GM12872 (cell line): ENCODE measurements around the gene TF.

Experiments
- TF ChIP-seq, protein P1 (sequence below): IDR thresholded peaks from 3 replicates; pipeline ENCODE4 v1.5.1; 2011; ENCODE audit warnings: low read depth, mild to moderate bottlenecking, low read length, moderate library complexity; ENCODE audit not compliant: insufficient read depth

TF gene

DNA sequence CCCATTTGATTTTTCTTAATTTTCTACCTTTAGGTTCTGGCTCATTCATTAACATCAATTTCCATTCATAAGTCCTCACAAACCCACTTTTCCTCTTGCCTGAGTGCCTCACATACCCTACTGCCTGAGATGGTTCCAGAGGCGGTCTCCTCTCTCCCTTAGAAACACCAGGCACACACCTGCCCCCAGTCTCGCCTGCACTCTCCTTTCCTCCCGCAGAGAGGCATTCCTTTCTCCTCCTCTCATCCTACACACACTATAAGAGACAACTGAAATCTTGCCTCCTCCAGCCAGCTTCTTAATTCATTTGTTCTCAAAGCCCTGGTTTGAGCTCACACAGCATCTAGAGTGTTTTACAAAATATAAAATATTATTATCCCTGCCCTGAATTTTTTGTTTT is 27.5 kb downstream of the TF start:
- TF ChIP-seq, protein P1, sequence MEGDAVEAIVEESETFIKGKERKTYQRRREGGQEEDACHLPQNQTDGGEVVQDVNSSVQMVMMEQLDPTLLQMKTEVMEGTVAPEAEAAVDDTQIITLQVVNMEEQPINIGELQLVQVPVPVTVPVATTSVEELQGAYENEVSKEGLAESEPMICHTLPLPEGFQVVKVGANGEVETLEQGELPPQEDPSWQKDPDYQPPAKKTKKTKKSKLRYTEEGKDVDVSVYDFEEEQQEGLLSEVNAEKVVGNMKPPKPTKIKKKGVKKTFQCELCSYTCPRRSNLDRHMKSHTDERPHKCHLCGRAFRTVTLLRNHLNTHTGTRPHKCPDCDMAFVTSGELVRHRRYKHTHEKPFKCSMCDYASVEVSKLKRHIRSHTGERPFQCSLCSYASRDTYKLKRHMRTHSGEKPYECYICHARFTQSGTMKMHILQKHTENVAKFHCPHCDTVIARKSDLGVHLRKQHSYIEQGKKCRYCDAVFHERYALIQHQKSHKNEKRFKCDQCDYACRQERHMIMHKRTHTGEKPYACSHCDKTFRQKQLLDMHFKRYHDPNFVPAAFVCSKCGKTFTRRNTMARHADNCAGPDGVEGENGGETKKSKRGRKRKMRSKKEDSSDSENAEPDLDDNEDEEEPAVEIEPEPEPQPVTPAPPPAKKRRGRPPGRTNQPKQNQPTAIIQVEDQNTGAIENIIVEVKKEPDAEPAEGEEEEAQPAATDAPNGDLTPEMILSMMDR, result no peak

DNA sequence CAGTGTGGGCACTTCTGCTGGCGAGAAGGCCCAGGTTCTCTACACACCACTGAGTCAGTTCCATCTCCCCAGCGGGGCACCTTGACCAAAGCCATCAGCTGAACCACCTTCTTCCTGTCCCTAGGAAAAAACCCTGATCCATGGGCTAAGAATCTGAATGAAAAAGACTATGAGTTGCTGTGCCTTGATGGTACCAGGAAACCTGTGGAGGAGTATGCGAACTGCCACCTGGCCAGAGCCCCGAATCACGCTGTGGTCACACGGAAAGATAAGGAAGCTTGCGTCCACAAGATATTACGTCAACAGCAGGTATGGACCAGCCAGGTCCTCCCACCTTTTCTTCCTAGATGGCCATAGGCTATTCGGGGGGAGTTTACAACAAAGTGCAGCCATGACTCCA is 29.1 kb downstream of the TF start:
- TF ChIP-seq, protein P1, result no peak

DNA sequence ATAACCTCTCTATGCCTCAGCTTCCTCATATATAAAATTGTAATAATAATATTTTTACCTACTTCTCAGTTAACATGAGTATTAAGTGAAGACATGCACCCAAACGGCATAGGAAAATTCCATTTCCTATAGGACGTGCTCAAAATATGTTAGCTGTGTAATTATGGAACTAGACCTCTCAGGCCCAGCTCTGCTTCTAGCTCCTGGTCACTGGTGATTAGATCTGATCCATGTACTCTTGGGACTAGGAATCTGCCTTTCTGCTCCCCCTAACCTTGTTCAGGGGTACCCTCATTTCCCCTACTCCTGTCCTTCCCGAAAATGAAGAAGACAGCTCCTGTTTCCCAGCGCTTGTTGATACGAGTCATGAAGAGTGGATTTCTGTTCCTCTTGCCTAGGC is 29.6 kb downstream of the TF start:
- TF ChIP-seq, protein P1, result no peak

DNA sequence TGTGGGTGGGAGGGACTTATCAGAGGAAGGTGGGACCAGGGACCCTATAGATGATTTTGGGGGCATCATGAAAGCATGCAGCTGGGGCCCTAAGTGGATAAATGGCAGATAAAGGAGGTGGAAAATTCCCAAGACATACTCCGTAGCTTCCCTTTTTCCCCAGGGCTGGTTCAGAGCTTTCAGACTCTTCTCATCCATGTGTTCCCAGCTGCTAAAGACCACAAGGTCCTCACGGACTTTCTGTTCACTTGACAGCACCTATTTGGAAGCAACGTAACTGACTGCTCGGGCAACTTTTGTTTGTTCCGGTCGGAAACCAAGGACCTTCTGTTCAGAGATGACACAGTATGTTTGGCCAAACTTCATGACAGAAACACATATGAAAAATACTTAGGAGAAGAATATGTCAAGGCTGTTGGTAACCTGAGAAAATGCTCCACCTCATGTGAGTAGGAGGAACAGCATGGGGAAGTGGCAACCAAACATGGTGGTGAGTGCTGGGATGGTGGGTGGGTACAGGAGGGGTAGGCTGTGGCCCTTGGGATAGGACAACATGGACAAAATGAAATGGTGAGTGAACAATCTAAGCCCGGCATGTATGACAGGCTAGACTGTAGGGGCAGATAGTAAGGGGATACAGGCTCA is 30.7 kb downstream of the TF start:
- TF ChIP-seq, protein P1, result 0 out of 3 replicates have a peak, but pooled peaks have one; percentile 7

DNA sequence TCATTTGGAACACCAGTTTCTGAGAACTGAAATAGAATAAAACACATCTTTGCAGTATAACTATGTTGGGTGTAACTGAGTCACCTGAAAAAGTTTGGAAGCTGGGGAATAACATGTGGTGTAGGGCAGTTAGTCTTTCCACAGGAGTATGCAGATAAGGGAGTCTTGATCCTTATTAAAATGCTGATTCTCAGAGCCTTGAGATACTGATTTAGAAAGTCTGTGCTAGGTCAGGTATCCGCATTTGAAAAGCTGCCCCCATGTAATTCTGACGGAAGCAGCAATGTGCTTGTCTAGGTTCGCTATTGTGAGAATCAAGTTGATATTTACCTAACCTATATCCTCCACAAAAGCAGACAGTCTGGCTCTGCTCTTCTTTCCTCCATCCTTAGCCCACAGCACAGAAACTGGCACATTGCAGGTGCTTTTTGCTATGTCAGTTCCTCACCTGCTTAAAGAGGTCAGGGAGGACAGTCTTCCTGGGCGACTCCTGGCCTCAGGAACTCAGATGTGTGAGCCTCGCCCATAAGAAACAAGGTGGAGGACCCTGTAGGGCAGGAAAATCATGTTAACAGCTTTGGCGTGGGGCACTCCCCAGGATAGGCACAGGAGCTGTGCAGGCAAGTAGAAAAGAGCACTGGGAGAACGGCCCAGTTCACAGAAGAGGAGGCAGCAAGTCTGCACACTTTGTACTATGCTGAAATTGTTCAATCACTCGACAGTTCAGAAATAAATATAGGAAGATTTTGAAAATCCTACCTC is 31.8 kb downstream of the TF start:
- TF ChIP-seq, protein P1, result no peak

DNA sequence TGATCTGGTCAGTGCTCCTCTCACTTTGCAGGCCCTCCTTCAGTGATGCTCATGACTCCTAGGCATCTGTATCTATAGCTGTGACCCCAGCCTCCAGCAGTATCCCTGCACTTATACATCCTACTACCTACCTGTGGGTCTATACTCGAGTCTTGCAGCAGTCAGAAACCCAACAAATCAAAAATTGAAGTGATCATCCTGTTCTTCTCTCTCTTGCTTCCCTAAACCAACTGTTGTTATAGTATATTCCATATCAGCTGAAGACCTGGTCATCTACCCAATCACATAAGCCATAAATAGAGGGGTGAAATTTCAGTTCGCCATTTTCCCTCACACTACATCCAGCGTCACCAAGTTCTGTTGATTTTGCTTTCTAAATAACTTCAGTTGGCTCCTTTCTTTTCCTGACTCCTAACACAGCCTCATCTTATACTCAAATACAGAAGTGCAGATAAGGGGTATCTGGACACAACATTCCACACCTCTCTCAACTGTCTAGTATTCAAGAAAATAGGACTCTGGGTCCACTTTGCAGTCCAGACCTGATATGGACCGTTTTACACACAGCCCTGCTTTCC is 33.5 kb downstream of the TF start:
- TF ChIP-seq, protein P1, result no peak

DNA sequence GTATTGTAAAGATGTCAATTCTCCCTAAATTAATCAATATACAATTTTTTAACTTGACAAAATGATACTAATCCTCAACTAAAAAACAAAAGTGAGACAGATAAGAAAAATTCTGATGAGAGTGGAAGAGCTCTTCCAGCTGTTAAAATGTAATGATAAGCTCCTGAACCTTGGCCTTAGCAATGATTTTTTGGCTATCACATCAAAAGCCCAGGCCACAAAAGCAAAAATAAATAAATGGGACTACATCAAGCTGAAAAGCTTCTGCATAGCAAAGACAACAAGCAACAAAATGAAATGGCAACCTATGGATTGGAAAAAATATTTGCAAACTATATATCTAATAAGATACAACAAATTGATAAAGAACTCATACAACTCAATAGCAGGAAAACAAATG is 35.4 kb downstream of the TF start:
- TF ChIP-seq, protein P1, result no peak
